Activated B cell treated with CpG ODN at 0.5 μM for 24 hours (primary cell): ENCODE data around the gene BCKDK. TPM values are rescaled to one million over a fixed set of nuclear protein-coding genes. Genes with fewer than 3 reads are reported as not detected.

ENCODE experiments used
- ATAC-seq: fragments of 200-7000 bp; cut with Tn5 transposase; one replicate; pipeline ENCODE4 v1.10.0; 2021; ENCODE audit warnings: low read depth, mild to moderate bottlenecking, moderate library complexity
- CTCF ChIA-PET: fragments of 350-600 bp; sonication (Branson Sonifier 250); formaldehyde crosslinking; loops from one replicate; lab custom pipeline; 2021; ENCODE audit warnings: antibody characterized with exemption; lab: Charles Lee
- POLR2A ChIA-PET: fragments of 350-600 bp; sonication (Branson Sonifier 250); formaldehyde crosslinking; loops from one replicate; lab custom pipeline; 2021; ENCODE audit warnings: antibody characterized with exemption; lab: Charles Lee
- DNase-seq: peaks from one replicate; pipeline ENCODE4 v3.0.0; 2022
- H3K27ac Mint-ChIP-seq: one replicate; pipeline ENCODE4 v1.8.0; 2020; ENCODE audit warnings: mixed read lengths
- H3K27me3 Mint-ChIP-seq: one replicate; pipeline ENCODE4 v1.8.0; 2021; ENCODE audit warnings: mixed read lengths
- H3K36me3 Mint-ChIP-seq: one replicate; pipeline ENCODE4 v1.8.0; 2021; ENCODE audit warnings: low read depth, mixed read lengths
- H3K4me1 Mint-ChIP-seq: one replicate; pipeline ENCODE4 v1.8.0; 2021; ENCODE audit warnings: mixed read lengths
- H3K4me3 Mint-ChIP-seq: one replicate; pipeline ENCODE4 v1.8.0; 2020; ENCODE audit warnings: mild to moderate bottlenecking, mixed read lengths
- H3K9me3 Mint-ChIP-seq: one replicate; pipeline ENCODE4 v1.8.0; 2020; ENCODE audit warnings: mixed read lengths
- CTCF ChIP-seq: fragments of 200-600 bp; IDR thresholded peaks from one replicate; pipeline ENCODE4 v1.8.0; 2022; ENCODE audit warnings: antibody characterized with exemption, mild to moderate bottlenecking
- intact Hi-C: fragments of 100-400 bp; cut with micrococcal nuclease; formaldehyde crosslinking; loops from one replicate; pipeline ENCODE4 v1.15.1; 2024
- total RNA-seq: library from RNA; stranded (reverse); gene quantifications from 2 replicates; pipeline ENCODE4 v1.2.3, GENCODE V29; 2022

BCKDK gene
- total RNA-seq, 1 donor from 2014 or later, result 27.3 TPM

GRCh38 chr16:31083081-31083480 lies 25.1 kb upstream of the BCKDK start:
- intact Hi-C loops, result no loop called here
- Mint-ChIP-seq H3K4me1 (peaks cover 8% of the 10 kb centered on the region), H3K27ac (no peak overlapping the region), H3K36me3 (peaks cover 56% of the 10 kb centered on the region), H3K27me3 (no peaks in the 10 kb centered on the region), H3K4me3 (no peak overlapping the region), H3K9me3 (no peaks in the 10 kb centered on the region)
- CTCF ChIA-PET, result no interaction called here
- TF ChIP-seq CTCF, result no peak
- DNase-seq (no peak), ATAC-seq (no peak)
- POLR2A ChIA-PET, result no interaction called here

GRCh38 chr16:31083556-31083955 lies 24.6 kb upstream of the BCKDK start:
- H3K9me3 Mint-ChIP-seq, result no peaks in the 10 kb centered on the region
- peaks cover 51% of the 10 kb centered on the region for H3K36me3 Mint-ChIP-seq
- ChIA-PET CTCF (no interaction called here), POLR2A (interaction anchor here (2.0 kb wide), 1 partner anchor 11 kb away, joined by 6 read pairs; the partner anchor contains the start of gene VKORC1)
- H3K4me1 Mint-ChIP-seq, result peaks cover 8% of the 10 kb centered on the region
- H3K27ac Mint-ChIP-seq, result no peak overlapping the region
- DNase-seq, result no peak
- H3K4me3 Mint-ChIP-seq, result no peak overlapping the region
- ATAC-seq, result no peak
- H3K27me3 Mint-ChIP-seq, result no peaks in the 10 kb centered on the region
- TF ChIP-seq CTCF, result no peak
- intact Hi-C loops, result no loop called here

DNA sequence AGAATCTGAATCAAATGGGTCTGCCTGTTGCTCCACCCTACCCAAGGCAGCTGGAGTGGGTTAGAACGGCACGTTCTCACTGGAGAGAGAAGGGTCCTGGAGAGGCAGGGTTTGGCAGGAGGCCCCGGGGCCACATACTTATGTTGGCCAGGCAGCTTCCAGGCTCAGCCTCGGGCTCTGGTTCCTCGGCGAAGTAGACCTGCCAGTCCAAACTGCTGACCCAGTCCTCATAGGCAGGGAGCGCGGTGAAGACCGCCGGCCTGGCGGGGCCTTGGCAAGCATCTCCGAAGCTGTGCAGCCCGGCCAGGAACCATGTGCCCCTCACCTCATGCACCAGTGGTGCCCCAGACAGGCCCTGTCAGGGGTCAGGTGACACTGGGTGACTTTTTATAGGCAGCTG lies 24.2 kb upstream of the BCKDK start:
- no peak for TF ChIP-seq CTCF
- ChIA-PET POLR2A (interaction anchor here (0.7 to 2.0 kb wide), 2 partner anchors 10 to 24 kb away, joined by 3 to 6 read pairs; partner anchors contain the start of gene VKORC1), CTCF (no interaction called here)
- H3K4me1 Mint-ChIP-seq, result peaks cover 8% of the 10 kb centered on the region
- intact Hi-C loops, result no loop called here
- peaks cover 47% of the 10 kb centered on the region for H3K36me3 Mint-ChIP-seq
- H3K9me3 Mint-ChIP-seq, result no peaks in the 10 kb centered on the region
- H3K4me3 Mint-ChIP-seq, result no peak overlapping the region
- no peaks in the 10 kb centered on the region for H3K27me3 Mint-ChIP-seq
- DNase-seq (no peak), ATAC-seq (no peak)
- no peak overlapping the region for H3K27ac Mint-ChIP-seq

GRCh38 chr16:31084584-31085302 lies 23.4 kb upstream of the BCKDK start:
- Mint-ChIP-seq H3K27ac (no peak overlapping the region), H3K4me1 (peaks cover 8% of the 10 kb centered on the region), H3K4me3 (no peak overlapping the region), H3K27me3 (no peaks in the 10 kb centered on the region), H3K36me3 (peaks cover 44% of the 10 kb centered on the region), H3K9me3 (no peaks in the 10 kb centered on the region)
- ATAC-seq (no peak), DNase-seq (no peak)
- no peak for TF ChIP-seq CTCF
- ChIA-PET CTCF (no interaction called here), POLR2A (interaction anchor here (0.6 to 2.0 kb wide), 3 partner anchors 10 to 353 kb away, joined by 3 to 6 read pairs (median 4); partner anchors contain the start of gene VKORC1)
- intact Hi-C loops, result no loop called here

- ChIA-PET CTCF (no interaction called here), POLR2A (interaction anchor here (0.9 to 2.0 kb wide), 2 partner anchors 9 to 12 kb away, joined by 6 read pairs; partner anchors contain the start of genes VKORC1, ZNF646 and ZNF668)
- H3K4me3 Mint-ChIP-seq, result no peak overlapping the region
- no peak for DNase-seq
- no peak for ATAC-seq
- intact Hi-C loops, result no loop called here
- H3K27ac Mint-ChIP-seq, result no peak overlapping the region
- peaks cover 8% of the 10 kb centered on the region for H3K4me1 Mint-ChIP-seq
- TF ChIP-seq CTCF, result no peak
- H3K36me3 Mint-ChIP-seq, result peaks cover 41% of the 10 kb centered on the region
- H3K27me3 Mint-ChIP-seq, result no peaks in the 10 kb centered on the region
- no peaks in the 10 kb centered on the region for H3K9me3 Mint-ChIP-seq
These were observed 22.8 kb upstream of the BCKDK start for GRCh38 chr16:31085411-31085810.
